Fibroblast of lung (primary cell): ENCODE data around the gene GOLGA3. TPM values are rescaled to one million over a fixed set of nuclear protein-coding genes. Genes with fewer than 3 reads are reported as not detected.

Experiments
- DNase-seq, 2 donors: peaks; one replicate each; pipeline versions ENCODE4 v3.0.0 to v3.0.0-alpha.2; 2010; ENCODE audit warnings: low read depth in 2 of 2
- H2AFZ ChIP-seq: 2 replicates; pipeline ENCODE4 v1.5.1; 2012; ENCODE audit warnings: low read length, control low read depth, inconsistent platforms
- H3K27ac ChIP-seq: 2 replicates; pipeline ENCODE4 v1.5.1; 2011; ENCODE audit warnings: low read length, control low read depth; ENCODE audit not compliant: insufficient read depth
- H3K27me3 ChIP-seq: 2 replicates; pipeline ENCODE4 v1.5.1; 2011; ENCODE audit warnings: mild to moderate bottlenecking, low read length; ENCODE audit not compliant: control insufficient read depth, insufficient read depth
- H3K36me3 ChIP-seq: 2 replicates; pipeline ENCODE4 v1.5.1; 2011; ENCODE audit warnings: low read length; ENCODE audit not compliant: control insufficient read depth, insufficient read depth
- H3K4me1 ChIP-seq: 2 replicates; pipeline ENCODE4 v1.5.1; 2011; ENCODE audit warnings: low read length; ENCODE audit not compliant: control insufficient read depth, insufficient read depth; ENCODE audit errors: extremely low read depth
- H3K4me2 ChIP-seq: 2 replicates; pipeline ENCODE4 v1.5.1; 2011; ENCODE audit warnings: low read length, control low read depth; ENCODE audit not compliant: insufficient read depth; ENCODE audit errors: extremely low read depth
- H3K4me3 ChIP-seq, 4 experiments: fragments of 200-600 bp in 1 of 4; sonication (generic) in 1 of 4; replicated peaks in 1 of 4; 2 replicates each; pipeline ENCODE4 v1.5.1; 2011 to 2016; ENCODE audit warnings: low read length in 4 of 4, low read depth in 3 of 4, mild to moderate bottlenecking in 3 of 4, control low read depth in 2 of 4, inconsistent platforms in 1 of 4, mixed read lengths in 1 of 4; ENCODE audit not compliant: insufficient read depth in 1 of 4; ENCODE audit errors: control extremely low read depth in 1 of 4
- H3K79me2 ChIP-seq: 2 replicates; pipeline ENCODE4 v1.5.1; 2012; ENCODE audit warnings: mild to moderate bottlenecking, low read length, inconsistent platforms; ENCODE audit not compliant: control insufficient read depth, insufficient read depth
- H3K9ac ChIP-seq: 2 replicates; pipeline ENCODE4 v1.5.1; 2011; ENCODE audit warnings: mild to moderate bottlenecking, low read length, control low read depth; ENCODE audit not compliant: insufficient read depth
- H3K9me3 ChIP-seq: 2 replicates; pipeline ENCODE4 v1.5.1; 2012; ENCODE audit warnings: low read depth, low read length; ENCODE audit not compliant: control insufficient read depth, insufficient read depth
- H4K20me1 ChIP-seq: 2 replicates; pipeline ENCODE4 v1.5.1; 2011; ENCODE audit warnings: low read length; ENCODE audit not compliant: control insufficient read depth, insufficient read depth; ENCODE audit errors: extremely low read depth
- EZH2 ChIP-seq: IDR thresholded peaks from 2 replicates; pipeline ENCODE4 v1.5.1; 2012; ENCODE audit warnings: low read length, control low read depth, mild to moderate bottlenecking; ENCODE audit errors: missing control alignments
- polyA plus RNA-seq, 2 donors: library from polyadenylated mRNA; depleted of rRNA in 1 of 2; stranded (reverse) in 1 of 2; unstranded in 1 of 2; fragments of >200 nt; gene quantifications; 2 replicates each; pipeline ENCODE4 v1.2.1, GENCODE V29; 2011 to 2012; ENCODE audit warnings: missing spikeins in 1 of 2
- total RNA-seq: library from RNA; depleted of rRNA; stranded (reverse); fragments of >200 nt; gene quantifications from 2 replicates; pipeline ENCODE4 v1.2.1, GENCODE V29; 2014
- TF ChIP-seq, protein P1 (sequence below), 2 donors: IDR thresholded peaks in 1 of 2; conservative IDR thresholded peaks in 1 of 2; 1 replicate in 1 of 2; 2 replicates in 1 of 2; pipeline ENCODE4 v1.5.1; 2011 to 2012; ENCODE audit warnings: low read length in 2 of 2, control low read depth in 1 of 2, inconsistent platforms in 1 of 2, low read depth in 1 of 2, mild to moderate bottlenecking in 1 of 2

The GOLGA3 gene
- total and polyA plus RNA-seq, 2 donors (not counting 1 experiment from before 2014, with no cell fraction given) = 28.3 to 133 TPM

GRCh38 chr12:132807295-132808092, 21.2 kb downstream of the GOLGA3 start:
- no peaks in the 10 kb centered on the region for H3K27me3 ChIP-seq
- H3K27ac ChIP-seq = no peak overlapping the region
- H3K4me2 ChIP-seq = no peak overlapping the region
- H2AFZ ChIP-seq = no peak overlapping the region
- H3K79me2 ChIP-seq = peaks cover 35% of the 10 kb centered on the region
- no peak overlapping the region for H3K4me3 ChIP-seq
- peaks cover 37% of the 10 kb centered on the region for H3K36me3 ChIP-seq
- H4K20me1 ChIP-seq = no peaks in the 10 kb centered on the region
- no peaks in the 10 kb centered on the region for H3K9me3 ChIP-seq
- H3K9ac ChIP-seq = no peak overlapping the region
- no peak for DNase-seq
- H3K4me1 ChIP-seq = peaks cover 2% of the 10 kb centered on the region
- TF ChIP-seq, protein P1, sequence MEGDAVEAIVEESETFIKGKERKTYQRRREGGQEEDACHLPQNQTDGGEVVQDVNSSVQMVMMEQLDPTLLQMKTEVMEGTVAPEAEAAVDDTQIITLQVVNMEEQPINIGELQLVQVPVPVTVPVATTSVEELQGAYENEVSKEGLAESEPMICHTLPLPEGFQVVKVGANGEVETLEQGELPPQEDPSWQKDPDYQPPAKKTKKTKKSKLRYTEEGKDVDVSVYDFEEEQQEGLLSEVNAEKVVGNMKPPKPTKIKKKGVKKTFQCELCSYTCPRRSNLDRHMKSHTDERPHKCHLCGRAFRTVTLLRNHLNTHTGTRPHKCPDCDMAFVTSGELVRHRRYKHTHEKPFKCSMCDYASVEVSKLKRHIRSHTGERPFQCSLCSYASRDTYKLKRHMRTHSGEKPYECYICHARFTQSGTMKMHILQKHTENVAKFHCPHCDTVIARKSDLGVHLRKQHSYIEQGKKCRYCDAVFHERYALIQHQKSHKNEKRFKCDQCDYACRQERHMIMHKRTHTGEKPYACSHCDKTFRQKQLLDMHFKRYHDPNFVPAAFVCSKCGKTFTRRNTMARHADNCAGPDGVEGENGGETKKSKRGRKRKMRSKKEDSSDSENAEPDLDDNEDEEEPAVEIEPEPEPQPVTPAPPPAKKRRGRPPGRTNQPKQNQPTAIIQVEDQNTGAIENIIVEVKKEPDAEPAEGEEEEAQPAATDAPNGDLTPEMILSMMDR (conservative IDR thresholded peaks at IDR 0.05 in 1 of 2, IDR thresholded peaks at IDR 0.05 in 1 of 2; ENCODE audit: low read depth in 1 of 2, low read length in 2 of 2) = no peak
- TF ChIP-seq EZH2 = no peak

- no peak overlapping the region for H3K4me3 ChIP-seq
- no peak overlapping the region for H3K9ac ChIP-seq
- TF ChIP-seq EZH2 = no peak
- TF ChIP-seq, protein P1 (conservative IDR thresholded peaks at IDR 0.05 in 1 of 2, IDR thresholded peaks at IDR 0.05 in 1 of 2; ENCODE audit: low read depth in 1 of 2, low read length in 2 of 2) = no peak
- no peaks in the 10 kb centered on the region for H3K27me3 ChIP-seq
- H3K79me2 ChIP-seq = peaks cover 35% of the 10 kb centered on the region
- no peaks in the 10 kb centered on the region for H4K20me1 ChIP-seq
- H3K4me2 ChIP-seq = no peak overlapping the region
- H3K4me1 ChIP-seq = no peaks in the 10 kb centered on the region
- no peak overlapping the region for H3K27ac ChIP-seq
- no peaks in the 10 kb centered on the region for H3K9me3 ChIP-seq
- no peak for DNase-seq
- no peak overlapping the region for H2AFZ ChIP-seq
- peaks cover 38% of the 10 kb centered on the region for H3K36me3 ChIP-seq
Measured at GRCh38 chr12:132806857-132807256, 21.8 kb downstream of the GOLGA3 start.

GRCh38 chr12:132804426-132804861, 24.2 kb downstream of the GOLGA3 start:
- H2AFZ ChIP-seq = no peak overlapping the region
- H3K4me3 ChIP-seq = no peak overlapping the region
- peaks cover 1% of the 10 kb centered on the region for H4K20me1 ChIP-seq
- no peaks in the 10 kb centered on the region for H3K4me1 ChIP-seq
- no peak overlapping the region for H3K27ac ChIP-seq
- no peaks in the 10 kb centered on the region for H3K9me3 ChIP-seq
- TF ChIP-seq, protein P1 (conservative IDR thresholded peaks at IDR 0.05 in 1 of 2, IDR thresholded peaks at IDR 0.05 in 1 of 2; ENCODE audit: low read depth in 1 of 2, low read length in 2 of 2) = no peak
- TF ChIP-seq EZH2 = no peak
- no peak overlapping the region for H3K9ac ChIP-seq
- peaks cover 37% of the 10 kb centered on the region for H3K79me2 ChIP-seq
- H3K4me2 ChIP-seq = no peak overlapping the region
- DNase-seq = no peak
- H3K27me3 ChIP-seq = no peaks in the 10 kb centered on the region
- H3K36me3 ChIP-seq = peaks cover 51% of the 10 kb centered on the region
